Epithelial cell of proximal tubule (primary cell): Measurements from ENCODE around the gene ALG10. TPM values are rescaled to one million over a fixed set of nuclear protein-coding genes. Genes with fewer than 3 reads are reported as not detected.

Source experiments
- DNase-seq: peaks from one replicate; pipeline ENCODE4 v3.0.0-alpha.2; 2011; ENCODE audit warnings: low read depth
- H3K4me3 ChIP-seq: 2 replicates; pipeline ENCODE4 v1.5.1; 2011; ENCODE audit warnings: low read depth, mild to moderate bottlenecking, low read length
- CTCF ChIP-seq: conservative IDR thresholded peaks from 2 replicates; pipeline ENCODE4 v1.5.1; 2012; ENCODE audit warnings: low read depth, mild to moderate bottlenecking, low read length
- total RNA-seq: library from RNA; depleted of rRNA; stranded (reverse); fragments of >200 nt; gene quantifications from 2 replicates; pipeline ENCODE4 v1.2.3, GENCODE V29; 2015

The ALG10 gene
- total RNA-seq, 1 donor from 2014 or later = 7.1 TPM

- no peak overlapping the region for H3K4me3 ChIP-seq
- no peak for DNase-seq
- TF ChIP-seq CTCF = no peak
These were observed 26.4 kb downstream of the ALG10 start for GRCh38 chr12:34048714-34049113.

GRCh38 chr12:34051486-34051885 is 29.2 kb downstream of the ALG10 start:
- no peak for DNase-seq
- TF ChIP-seq CTCF = no peak

DNA sequence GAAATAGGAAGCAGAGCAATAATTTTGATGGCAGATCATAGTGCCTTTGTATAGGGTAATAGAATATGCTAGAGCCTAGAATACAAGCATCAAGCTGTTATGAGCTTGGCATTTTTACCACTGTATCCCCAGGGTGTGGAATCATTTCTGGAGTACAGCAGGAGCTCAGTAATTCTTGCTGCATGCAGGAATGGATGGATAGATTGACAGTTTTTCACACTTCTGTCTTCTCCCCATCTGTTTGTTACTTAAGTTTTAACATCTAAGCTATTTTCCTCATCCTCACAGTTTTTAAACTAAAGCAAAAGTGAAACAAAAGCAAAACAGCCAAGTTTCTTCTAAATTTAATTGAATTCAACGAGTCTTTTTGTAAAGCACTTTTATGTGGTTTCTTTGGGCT is 32.6 kb downstream of the ALG10 start:
- H3K4me3 ChIP-seq = no peak overlapping the region
- no peak for TF ChIP-seq CTCF
- DNase-seq = no peak

More at GRCh38 chr12:34051486-34051885, 29.2 kb downstream of the ALG10 start:
- H3K4me3 ChIP-seq = no peak overlapping the region
